Left colon (tissue), 2 donors: ENCODE results near the gene MTFR1L. TPM values are rescaled to one million over a fixed set of nuclear protein-coding genes. Genes with fewer than 3 reads are reported as not detected.

ENCODE experiments used
- ATAC-seq: fragments of 200-7000 bp; cut with Tn5 transposase; one replicate; pipeline ENCODE4 v1.9.1; 2020; ENCODE audit warnings: mild to moderate bottlenecking, moderate library complexity
- DNase-seq, 2 donors: peaks; one replicate each; pipeline ENCODE4 v3.0.0-alpha.2; 2020
- intact Hi-C, 2 donors: fragments of 100-400 bp; cut with DNase I in 1 of 2; cut with micrococcal nuclease in 1 of 2; formaldehyde crosslinking; loops; one replicate each; pipeline versions ENCODE4 v1.11.2 to v1.14.0; 2022; cut with DNase I, micrococcal nuclease
- total RNA-seq, 2 donors: library from RNA; stranded (reverse); fragmentation: NEBNext Ultra II Directional; extraction: Animal tissue kit (Norgen Biotek cat#: 25700); gene quantifications; one replicate each; pipeline ENCODE4 v1.2.1, GENCODE V29; 2021
- donor health status: DM: no; HTN: no; CAD: no.
- donor health status: DM: yes; HTN: yes; CAD: no.

MTFR1L gene
- total RNA-seq, 2 donors from 2014 or later: 42.1 to 59.4 TPM

DNA sequence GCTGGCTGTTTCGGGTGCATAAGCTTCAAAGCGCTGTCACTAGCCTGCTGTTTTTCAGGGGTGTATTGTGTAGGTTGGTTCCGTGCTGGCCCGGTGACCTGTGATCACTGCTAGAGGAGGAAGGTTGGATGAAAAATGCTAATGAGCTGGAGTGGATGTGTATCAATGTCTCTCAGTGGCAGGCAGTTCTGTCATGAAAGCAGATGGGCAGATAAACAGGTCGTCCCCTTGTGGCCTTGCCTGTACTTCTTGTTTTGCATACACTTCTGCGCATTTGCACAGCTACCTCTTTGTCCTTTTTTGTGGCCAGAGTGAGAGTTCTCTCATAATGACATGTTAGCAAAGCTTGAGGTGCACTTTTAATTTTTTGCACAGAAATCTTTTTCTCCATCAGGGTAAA lies 16.8 kb upstream of the MTFR1L start:
- no peak for DNase-seq
- intact Hi-C loops: no loop called here

DNA sequence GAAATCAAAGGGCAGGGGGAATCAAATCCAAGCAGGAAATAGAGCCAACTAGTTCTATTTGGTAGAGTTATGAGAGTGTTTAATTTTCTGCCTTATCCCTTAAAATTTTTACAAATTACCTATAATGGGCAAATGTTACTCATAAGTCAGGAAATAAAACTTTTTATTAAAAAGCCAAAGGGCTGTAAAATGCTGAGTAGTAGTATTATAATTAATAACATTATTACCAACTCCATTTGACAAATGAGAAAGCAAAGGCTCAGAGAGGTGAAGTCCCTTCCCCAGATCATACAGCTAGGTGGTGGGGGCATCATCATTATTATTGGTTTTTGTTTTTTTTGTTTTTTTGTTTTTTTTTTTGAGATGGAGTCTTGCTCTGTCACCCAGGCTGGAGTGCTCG lies 16.4 kb upstream of the MTFR1L start:
- no peak for DNase-seq
- intact Hi-C loops: no loop called here
- no peak for ATAC-seq

More for the DNA sequence above, 16.8 kb upstream of the MTFR1L start:
- ATAC-seq: no peak

DNA sequence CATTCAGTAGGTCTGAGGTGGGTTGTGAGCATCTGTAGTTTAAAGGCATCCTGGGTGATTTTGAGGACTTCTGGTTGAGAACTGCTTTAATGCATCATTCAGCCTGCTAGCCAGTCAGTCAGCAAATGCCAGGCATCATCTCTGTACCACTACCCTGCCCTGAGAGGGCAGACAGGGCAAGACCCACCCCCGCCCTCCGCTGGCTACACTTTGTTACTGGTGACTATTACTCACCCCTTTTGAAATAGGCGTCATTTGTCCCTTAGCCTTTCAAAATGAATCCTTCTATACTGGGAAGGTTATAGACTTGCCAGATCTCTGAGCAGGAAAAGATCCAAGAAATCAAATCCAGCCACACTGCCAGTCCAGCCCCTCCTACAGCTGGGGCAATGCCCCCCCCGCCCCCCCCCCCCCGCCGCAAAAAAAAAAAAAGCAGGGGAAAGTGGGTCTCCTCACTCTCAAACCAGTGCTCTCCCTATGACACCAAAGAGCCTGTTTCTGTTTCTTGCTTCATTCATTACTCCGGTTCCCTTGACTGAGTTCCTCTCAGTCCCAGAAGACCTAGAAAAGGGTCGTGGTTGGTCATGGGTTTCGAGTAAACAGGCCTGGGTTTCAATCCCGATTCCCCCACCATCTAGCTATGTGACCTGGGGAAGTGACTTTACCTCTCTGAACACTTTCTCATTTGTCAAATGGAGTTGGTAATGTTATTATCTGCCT lies 15.3 kb upstream of the MTFR1L start:
- DNase-seq (no peak), ATAC-seq (no peak)
- intact Hi-C loops: no loop called here

DNA sequence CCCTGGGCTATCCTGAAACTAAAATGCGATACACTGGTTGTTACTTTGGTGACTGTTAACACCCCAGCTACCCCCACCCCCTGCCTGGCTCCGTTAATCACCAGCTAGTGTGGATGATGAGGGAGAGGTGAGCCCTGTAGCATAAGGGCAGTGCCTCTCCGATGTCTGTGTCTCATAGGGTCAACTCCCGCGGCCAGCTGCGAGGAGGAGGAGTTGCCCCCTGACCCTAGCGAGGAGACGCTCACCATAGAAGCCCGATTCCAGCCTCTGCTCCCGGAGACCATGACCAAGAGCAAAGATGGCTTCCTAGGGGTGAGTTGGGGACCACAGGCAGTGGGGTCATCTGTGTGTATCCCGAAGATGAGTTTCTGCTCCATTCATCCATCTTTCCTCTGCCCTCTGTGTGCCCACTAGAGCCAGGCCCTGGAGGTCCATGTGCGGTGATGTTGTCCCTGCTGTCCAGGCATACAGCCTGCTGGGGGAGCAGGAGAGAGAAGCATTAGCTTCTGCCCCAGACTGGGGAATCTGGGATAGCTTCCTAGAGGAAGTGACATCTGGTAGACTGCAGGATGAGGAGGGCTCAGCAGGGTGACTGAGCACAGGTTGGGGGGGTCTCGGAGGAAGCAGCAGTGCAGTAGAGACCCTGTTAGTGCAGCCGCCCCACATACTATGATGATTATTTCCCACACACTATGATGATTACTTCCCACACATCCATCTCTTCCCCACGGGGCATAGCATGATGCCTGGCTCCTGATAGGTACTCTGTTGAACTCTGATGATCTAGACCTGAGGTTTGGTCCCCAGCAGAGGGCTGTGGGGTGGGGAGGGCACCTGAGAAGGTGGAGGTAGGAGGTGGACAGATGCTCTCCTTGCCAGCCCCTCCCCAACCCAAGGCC lies 14.5 kb upstream of the MTFR1L start:
- DNase-seq (no peak), ATAC-seq (no peak)
- intact Hi-C loops: no loop called here

DNA sequence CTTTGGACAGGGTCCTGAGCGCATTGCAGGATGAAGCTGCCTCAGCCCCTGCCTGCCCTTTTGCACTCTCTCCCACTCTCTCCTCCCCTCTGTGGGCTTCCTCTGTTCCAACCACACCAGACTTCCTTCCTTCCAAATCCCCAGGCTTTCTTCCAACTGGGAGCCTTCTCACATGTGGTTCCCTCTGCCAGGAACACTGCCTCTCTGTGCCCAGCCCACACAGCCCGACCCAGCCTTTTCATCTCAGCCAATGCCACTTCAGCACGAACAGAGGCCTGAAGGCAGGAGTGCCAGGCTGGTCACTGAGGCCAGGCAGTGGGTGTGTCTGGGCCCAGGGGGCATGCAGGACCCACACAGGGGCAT lies 13.9 kb upstream of the MTFR1L start:
- intact Hi-C loops: no loop called here
- no peak for DNase-seq
- ATAC-seq: no peak

DNA sequence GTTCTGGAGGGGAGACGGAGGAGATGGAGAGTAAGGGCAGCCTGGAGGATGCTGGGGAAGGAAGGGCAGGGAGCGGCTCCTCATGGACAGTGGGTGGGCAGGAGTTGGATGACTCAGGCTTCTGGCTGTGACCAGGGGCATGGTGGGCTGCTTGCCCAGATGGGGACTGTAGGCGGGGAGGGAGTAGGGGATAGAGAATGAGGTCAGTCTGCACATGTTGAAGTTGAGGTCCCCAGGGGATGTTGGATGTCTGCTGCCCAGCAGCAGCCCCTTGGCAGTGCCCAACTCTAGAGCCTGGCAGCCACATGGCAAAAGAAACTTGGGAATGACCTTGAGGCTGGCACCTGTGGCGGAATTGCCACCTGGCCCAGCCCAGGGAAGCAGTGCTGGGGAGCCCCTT lies 13.3 kb upstream of the MTFR1L start:
- intact Hi-C loops: no loop called here

DNA sequence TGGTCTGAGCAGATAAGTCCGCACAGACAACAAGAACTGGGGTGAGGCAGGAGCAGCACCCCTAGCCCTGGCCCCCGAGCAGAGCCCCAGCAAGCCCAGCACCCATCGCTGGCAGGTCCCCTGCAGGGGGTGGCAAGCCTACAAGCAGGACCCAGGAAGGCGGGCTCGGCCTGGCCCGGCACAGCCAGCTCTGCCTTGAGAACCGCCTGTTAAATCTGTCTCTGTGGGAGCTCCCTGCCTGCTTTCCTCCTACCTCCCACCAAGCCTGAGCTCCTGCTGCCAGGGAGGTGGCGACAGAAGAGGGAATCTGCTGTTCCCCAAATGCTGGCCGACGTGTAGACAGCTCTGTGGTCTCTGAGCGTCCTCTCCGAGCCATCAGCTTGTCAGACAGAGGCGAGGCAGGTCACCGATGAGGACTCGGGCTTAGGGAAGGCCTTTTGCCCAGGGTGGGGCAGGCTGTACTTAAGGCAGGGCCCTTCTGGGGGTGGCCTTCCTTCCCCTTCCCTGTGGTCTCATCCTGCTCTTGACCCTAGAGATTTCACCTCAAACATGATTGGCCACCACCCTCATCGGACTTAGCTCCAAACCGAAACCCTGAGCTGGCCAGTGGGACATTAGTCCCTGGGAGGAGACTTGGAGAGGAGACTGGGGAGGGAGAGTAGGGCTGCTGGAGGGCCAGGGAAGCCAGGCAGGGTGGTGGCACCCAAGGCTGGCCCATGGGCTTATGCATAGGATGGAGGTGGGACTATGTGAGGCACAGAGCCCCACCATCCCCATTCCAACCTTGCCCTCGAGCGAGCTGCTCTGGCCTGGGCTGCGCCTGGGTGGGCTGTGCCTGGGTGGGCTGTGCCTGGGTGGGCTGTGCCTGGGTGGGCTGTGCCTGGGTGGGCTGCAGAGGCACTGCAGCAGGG lies 12.0 kb upstream of the MTFR1L start:
- intact Hi-C loops: no loop called here
- DNase-seq (no peak), ATAC-seq (peak; percentile 62)

More for the DNA sequence above, 13.3 kb upstream of the MTFR1L start:
- ATAC-seq (no peak), DNase-seq (no peak)

DNA sequence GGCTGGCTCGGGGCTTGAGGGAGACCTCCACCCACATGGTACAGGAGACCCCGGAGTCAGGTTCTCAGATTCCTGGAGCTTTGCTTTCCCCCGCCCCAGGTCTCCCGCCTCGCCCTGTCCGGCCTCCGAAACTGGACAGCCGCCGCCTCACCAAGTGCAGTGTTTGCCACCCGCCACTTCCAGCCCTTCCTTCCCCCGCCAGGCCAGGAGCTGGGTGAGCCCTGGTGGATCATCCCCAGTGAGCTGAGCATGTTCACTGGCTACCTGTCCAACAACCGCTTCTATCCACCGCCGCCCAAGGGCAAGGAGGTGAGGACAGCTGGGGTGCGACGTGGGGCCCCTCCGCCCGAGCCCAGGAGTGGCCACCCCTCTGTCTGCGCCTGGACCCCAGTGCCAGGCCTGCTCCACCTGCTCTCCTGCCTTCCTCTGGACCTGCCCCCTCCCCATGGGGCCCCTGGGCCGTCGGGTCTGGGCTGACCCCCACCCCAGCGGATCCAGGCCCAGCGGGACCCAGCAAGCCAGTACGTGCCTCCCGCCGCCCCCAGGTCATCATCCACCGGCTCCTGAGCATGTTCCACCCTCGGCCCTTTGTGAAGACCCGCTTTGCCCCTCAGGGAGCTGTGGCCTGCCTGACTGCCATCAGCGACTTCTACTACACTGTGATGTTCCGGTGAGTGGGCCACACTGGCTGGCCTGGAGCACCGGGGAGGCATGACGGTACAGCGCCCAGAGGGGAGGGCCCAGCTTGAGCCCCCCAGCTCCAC lies 11.1 kb upstream of the MTFR1L start:
- no peak for ATAC-seq
- intact Hi-C loops: no loop called here
- no peak for DNase-seq

DNA sequence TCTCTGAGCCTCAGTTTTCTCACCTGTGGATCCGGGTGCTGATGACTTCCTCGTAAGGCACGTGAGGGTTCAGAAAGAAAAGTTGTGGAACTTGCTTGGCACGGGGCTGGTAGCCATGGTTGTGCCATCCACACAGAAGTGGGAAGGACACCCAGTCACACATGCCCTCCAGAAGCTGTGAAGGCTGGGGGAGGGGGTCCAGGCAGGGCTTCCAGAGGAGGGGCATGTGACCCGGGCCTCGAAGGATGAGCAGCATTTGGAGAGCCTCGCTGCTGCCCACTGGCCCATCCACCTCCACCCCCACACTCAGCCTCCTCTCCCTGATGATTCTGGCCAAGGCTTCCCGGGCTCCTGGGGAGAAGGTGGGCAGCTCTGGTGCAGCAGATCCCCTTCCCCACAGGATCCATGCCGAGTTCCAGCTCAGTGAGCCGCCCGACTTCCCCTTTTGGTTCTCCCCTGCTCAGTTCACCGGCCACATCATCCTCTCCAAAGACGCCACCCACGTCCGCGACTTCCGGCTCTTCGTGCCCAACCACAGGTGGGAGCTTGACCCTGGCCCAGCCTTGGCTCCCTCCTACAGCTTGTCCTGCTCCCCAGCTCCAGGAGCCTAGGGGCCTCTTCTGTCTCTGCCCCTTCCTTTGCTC lies 10.3 kb upstream of the MTFR1L start:
- ATAC-seq (no peak), DNase-seq (no peak)
- intact Hi-C loops: no loop called here

DNA sequence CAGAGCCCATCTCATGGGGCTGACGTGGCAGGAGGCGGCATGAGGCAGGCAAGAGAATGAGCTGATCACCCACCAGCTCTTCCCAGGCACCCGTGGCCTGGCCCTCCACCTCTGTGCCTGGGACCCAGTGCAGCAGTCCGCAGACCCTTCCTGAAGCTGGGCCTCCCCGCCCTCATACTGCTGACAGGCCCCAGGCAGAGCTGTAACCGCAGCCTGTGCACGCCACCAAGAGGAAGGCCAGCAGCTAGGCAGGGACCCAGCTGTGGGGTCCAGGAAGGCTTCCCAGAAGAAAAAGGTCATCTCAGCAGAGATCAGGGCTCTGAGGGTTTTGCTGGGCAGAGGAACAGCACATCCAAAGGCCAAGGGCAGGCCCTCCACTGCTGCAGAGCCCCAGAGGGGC lies 9.8 kb upstream of the MTFR1L start:
- intact Hi-C loops: no loop called here
- DNase-seq (no peak), ATAC-seq (no peak)

DNA sequence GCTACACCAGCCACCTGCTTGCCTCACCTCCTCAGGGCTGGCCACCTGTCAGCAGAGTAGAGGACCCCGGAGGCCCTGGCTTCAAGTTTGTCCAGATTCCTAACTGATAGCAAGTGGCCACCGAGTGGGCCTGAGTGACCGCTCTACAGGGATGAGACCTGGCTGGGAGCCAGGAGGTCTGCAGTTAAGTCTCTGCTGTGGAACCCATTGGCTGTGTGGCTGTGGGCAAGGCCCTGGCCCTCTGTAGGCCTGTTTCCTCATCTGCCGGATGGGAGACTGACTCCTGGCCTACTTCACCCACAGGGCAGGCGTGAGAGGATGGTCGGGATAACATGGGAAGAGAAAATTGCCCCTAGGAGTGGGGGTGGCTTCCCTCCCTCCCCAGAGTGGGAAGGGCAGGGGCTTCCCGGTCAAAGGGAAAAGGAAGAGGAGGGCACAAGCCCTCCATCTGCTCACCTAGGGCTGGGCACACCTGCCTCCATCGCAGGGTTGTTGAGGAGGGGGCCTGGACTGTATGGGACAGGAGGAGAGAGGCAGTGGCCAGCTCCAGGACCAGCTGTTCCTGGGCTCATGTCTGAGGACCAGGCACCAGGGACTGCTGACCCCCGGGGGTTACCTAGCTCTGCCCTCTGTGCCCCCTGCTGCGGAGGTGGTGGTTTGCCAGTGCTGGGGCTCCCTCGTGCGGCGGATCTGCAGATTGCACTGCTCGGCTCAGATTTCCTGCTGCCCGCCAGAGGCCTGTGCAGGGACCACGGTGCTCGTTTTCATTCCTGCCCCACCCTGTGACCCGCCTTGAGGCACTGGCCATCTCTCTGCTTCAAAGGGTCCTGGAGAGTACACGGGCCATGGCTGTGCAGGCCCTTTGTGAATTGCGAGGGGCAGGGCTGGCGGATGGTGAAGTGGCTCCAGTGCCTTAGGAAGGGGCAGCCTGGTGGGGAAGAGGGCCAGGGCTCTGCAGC lies 9.1 kb upstream of the MTFR1L start:
- intact Hi-C loops: no loop called here
- DNase-seq (peak in 1 of 2 donors; percentile 80), ATAC-seq (peak; percentile 62)

DNA sequence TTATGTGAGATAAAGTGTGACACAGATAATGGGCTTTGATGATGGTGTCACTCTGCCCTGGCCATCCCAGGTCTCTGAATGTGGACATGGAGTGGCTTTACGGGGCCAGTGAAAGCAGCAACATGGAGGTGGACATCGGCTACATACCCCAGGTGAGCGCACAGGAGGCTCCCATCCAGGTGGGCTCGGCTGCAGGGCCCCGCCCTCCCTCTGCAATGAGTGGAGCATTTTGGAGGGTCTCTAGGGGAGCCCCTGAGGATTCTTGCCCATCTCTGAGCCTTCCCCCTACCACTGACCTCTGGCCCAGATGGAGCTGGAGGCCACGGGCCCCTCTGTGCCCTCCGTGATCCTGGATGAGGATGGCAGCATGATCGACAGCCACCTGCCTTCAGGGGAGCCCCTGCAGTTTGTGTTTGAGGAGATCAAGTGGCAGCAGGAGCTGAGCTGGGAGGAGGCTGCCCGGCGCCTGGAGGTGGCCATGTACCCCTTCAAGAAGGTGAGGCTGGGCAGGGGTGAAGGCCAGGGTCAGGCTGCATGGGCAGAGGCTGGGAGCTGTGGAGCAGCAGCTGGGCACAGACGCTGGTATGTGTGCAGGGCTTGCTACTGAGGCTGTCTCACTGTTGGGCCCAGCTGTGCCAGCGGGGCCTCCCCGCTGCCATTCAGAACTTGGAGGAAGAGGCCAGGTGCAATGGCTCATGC lies 8.2 kb upstream of the MTFR1L start:
- ATAC-seq (no peak), DNase-seq (no peak)

DNA sequence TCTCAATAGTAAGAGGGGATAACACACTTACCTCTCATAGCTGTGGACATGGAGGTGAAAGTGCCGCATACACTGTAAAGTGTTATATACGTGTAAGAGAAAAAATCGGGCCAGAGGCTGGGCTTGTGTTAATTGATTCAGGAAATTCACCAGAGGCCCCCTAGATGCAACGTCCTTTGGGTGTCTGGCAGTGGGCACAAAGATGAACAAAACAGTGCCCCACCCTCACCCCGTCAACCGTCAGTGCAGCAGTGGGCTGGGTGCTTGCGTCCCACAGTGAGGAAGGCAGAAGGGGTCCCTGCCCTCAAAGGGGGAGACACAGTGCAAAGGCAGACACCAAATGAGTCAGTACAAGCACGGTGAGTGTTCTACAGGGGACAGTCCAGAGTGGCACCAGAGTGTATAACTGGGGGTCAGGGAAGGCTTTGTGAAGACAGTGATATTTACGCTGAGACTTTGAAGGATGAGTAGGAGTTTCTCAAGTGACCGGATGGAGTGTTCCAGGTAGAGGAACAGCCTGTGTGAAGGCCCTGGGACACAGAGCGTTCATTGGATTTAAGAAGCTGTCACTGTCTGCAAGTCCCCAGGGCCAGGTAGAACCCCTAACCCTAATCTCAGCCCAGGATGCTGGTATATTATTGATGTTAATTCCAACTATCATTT lies 6.6 kb upstream of the MTFR1L start:
- intact Hi-C loops: no loop called here
- no peak for ATAC-seq
- no peak for DNase-seq

More for the DNA sequence above, 8.2 kb upstream of the MTFR1L start:
- intact Hi-C loops: no loop called here

DNA sequence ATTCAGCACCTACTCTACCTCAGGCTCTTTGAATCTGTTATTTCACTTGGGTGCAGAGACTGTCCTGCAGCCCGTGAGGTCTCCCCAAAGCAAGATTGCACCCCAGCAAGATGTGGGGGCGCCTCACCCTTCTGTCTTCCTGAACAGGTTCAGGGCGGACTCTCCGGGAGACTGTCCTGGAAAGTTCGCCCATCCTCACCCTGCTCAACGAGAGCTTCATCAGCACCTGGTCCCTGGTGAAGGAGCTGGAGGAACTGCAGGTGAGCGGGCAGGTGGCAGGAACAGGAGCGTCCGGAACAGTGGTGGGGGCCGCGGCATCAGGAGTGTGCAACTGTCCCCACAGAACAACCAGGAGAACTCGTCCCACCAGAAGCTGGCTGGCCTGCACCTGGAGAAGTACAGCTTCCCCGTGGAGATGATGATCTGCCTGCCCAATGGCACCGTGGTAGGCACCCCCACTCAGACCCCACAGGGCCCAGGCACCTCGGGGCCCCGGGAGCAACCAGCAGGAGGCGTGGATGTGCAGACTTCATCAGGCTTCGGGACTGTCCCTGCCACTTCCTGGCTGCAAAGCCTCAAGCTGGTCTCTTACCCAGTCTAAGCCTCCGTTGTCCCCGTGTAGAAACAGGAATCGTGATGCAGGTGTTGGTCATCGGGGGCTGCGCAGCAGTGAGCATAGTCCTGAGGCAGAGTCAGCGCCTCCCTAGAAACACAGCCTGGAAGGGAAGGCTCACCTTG lies 5.9 kb upstream of the MTFR1L start:
- intact Hi-C loops: no loop called here

DNA sequence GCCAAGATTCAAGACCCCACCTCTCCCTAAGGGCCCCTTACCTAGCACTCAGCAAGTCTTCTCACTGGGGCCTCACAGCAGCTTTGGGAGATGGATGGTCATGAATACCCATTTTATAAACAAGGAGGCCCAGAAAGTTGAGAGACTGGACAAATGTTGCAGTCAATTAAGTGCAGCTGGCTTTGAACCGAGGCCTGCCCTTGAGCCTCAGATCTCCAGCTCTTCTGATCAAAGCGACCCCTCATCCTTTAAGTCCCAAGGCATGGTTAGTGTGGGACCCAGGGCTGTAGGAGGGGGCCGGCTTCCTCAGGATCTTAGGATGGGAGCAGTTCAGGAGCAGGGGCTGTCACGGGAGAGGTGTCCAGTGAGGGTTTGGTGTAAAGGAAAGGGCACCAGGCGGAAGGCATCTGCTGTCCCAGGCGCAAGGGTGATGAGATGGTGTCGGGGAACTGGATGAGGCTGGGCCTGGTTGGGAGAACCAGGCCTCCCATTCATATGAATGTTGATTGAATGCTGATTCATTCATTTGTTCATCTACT lies 5.1 kb upstream of the MTFR1L start:
- ATAC-seq: no peak
- intact Hi-C loops: no loop called here
- DNase-seq: no peak

More for the DNA sequence above, 5.9 kb upstream of the MTFR1L start:
- no peak for DNase-seq
- no peak for ATAC-seq
